Activated naive CD8-positive, alpha-beta T cell treated with anti-CD3 and anti-CD28 coated beads, Interleukin-2, amount 50 U/mL, for 16 hours (primary cell): ENCODE measurements around the gene PRRC2A.
"Not testable (repeated sequence)": the region's sequence is repeated elsewhere in the genome, so short reads cannot be mapped to it uniquely, and the experiment has no call there.

ENCODE experiments used
- DNase-seq: peaks from one replicate; pipeline ENCODE4 v3.0.0-alpha.2; 2020; ENCODE audit warnings: low read depth, low spot score

The PRRC2A gene

GRCh38 chr6:31585491-31585890, 35.0 kb upstream of the PRRC2A start:
- DNase-seq: no peak

DNA sequence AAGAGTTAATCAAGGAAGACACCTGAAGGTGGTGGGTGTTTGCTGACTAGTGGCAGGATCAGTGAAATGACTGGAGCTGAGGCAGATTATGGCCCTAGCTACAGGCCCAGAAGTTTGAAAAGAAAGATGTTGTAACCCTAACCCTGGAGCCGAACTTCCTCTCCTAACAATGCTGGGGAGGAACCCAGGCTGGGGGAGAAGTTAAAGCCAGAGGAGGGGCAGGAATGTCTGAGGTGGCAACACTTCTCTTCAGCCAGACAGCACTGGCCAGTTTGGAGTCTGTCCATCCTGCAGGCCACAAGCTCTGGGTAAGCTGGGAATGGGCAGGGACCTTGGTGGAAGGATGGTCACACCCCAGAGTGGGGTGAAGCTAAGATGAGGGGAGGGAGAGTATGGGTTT, 34.5 kb upstream of the PRRC2A start, which contains the start of gene LST1:
TSS of gene LST1 (plus strand) at position 270 of the 400 bp plus-strand sequence. CDS start 1,023 bp downstream, outside the sequence.
- DNase-seq: no peak

DNA sequence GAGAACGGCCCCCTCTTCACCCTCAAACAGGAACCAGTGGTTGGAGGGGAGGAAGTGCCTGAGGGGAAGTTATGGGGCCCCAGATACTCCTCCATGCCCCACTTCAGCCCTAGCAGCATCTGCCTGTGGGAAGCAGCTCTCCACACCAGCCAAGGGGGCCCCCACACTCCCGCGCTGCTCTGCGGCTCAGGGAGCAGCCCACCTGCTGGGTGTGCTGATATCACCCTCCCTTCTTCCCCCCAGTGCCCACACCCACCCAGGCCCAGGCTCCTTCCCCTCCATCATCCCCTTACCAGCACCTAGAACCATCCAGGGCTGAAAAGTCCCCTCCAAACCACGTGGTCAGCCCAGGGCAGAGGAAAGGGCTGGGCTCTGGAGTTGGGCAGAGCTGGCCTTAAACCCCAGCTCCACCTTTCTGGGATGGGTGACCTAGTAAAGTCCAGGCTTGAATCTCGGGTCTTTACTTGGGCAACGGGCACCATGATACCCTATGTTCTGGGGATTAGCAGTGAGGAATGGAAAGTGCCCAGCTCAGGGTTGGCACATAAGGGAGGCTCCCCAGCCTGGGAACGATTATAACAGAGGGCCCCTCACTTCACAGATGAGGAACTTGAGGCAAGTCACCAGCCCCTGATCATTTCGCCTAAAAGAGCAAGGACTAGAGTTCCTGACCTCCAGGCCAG, 33.8 kb upstream of the PRRC2A start:
- no peak for DNase-seq

GRCh38 chr6:31587791-31588777, 32.4 kb upstream of the PRRC2A start:
- DNase-seq: no peak

DNA sequence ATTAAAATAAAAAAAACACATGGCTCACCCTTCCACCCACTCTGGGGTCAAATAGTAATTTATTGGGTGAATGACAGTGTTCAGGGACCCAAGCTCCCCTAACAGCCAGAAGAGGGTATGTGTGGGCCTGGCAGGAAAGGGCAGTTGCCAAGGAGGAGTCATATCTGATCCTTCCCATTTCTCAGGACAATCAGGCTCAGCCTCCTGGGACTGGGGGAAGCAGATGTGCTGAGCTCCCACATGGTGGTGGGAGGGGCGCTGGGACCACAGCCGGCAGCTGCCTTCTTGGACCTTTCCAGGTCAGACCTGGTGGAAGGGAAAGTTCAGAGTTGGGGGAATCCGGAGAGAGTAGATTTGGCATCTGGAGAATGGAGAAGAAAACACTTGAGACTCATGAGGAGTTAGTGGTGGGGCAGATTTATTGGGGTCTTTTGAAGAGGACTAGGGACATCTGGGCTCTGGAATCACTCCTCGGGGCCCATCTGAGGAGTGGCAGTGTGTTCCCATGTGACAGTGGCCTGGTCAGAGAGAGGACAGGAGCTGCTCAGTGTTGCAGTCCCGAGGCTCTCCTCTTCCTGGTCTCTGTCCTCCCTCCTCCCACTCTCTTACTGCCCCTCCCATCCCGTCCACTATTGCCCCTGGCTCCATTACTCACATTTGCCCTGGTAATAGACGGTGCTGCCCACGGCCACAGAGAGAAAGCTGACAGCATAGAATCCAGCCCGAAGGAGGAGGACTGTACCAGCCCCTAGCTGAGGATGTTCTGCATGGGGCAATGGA, 31.5 kb upstream of the PRRC2A start:
- DNase-seq: no peak

DNA sequence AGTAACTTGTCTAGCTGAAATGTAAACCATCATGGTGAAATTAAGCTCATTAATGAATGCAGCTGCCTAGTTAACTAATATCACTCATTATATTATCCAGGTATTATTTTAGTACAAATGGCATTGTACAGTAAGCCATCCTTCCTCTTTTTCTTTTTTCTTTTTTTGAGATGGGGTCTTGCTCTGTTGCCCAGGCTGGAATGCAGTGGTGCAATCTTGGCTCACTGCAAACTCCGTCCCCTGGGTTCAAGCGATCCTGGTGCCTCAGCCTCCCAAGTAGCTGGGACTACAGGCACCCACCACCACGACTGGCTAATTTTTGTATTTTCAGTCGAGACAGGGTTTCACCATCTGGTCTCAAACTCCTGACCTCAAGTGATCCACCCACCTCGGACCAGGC, 29.8 kb upstream of the PRRC2A start:
- DNase-seq: not testable (repeated sequence)

GRCh38 chr6:31592396-31592771, 28.1 kb upstream of the PRRC2A start:
- no peak for DNase-seq

DNA sequence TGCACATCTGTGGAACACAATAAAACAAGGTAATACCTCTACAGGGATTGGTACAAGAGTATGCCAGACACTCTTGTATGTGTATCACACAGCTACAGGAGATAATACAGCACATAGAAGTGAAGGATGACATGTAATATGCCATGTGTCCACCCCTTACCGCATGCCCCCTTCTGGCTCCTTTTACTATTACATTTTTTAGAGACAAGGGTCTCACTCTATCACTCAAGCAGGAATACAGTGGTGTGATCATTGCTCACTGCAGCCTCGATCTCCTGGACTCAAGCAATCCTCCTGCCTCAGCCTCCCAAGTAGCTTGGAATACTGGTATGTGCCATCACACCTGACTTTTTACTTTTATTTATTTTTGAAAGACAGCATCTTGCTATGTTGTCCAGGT, 23.5 kb upstream of the PRRC2A start:
- DNase-seq: no peak

DNA sequence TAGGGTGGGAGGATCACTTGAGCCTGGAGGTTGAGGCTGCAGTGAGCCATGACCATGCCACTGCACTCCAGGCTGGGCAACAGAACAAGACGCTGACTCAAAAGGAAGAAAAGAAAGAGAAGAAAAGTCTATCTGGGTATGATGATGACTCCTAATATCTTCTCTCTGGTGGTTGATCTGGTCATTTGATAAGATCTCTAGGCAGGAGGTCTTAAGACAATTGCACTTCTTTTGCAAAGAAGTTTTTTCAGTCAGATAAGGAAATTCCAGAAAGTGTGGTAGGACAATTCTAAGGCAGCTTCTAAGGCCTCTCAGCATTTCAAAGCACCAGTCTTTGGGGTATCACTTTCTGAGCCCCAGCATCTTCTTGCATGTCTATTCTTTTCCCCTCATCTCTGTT, 13.2 kb upstream of the PRRC2A start:
- no peak for DNase-seq

DNA sequence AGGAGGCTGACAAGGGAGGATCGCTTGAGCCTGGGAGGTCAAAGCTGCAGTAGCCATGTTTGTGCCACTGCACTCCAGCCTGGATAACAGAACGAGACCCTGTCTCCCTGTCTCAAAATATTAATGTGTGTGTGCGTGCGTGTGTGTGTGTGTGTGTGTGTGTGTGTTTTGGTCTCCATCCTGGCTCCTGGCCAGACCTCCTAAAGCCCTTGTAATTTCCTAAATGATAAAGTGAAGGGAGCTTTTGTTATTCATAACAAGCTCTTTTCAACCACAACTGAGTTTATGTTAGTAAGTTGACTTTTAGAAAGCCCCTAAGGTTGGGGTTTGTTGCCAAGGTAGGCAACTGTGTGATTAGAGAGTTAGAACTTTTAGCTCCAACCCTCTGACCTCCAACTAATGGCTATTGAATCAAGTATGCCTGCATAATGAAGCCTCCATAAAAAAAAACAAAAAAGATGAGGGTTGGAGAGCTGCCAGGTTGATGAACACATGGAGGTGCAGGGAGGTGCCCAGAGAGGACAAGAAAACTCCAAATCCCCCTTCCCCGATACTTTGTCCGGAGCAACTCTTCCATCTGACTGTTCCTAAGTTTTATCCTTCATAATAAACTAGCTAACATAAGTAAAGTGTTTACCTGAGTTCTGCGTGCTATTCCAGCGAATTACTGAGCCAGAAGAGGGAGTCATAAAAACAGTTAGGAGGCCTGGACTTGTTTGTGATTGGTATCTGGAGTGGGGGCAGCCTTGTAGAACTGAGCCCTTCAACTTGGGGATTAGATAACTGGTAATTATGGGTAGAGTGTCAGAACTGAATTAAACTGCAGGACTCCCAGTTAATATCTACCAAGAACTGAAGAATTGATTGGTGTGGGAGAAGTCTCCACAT, 10.8 kb upstream of the PRRC2A start:
- DNase-seq: no peak

- DNase-seq: no peak
Observed at GRCh38 chr6:31610968-31611367, 9.5 kb upstream of the PRRC2A start.

DNA sequence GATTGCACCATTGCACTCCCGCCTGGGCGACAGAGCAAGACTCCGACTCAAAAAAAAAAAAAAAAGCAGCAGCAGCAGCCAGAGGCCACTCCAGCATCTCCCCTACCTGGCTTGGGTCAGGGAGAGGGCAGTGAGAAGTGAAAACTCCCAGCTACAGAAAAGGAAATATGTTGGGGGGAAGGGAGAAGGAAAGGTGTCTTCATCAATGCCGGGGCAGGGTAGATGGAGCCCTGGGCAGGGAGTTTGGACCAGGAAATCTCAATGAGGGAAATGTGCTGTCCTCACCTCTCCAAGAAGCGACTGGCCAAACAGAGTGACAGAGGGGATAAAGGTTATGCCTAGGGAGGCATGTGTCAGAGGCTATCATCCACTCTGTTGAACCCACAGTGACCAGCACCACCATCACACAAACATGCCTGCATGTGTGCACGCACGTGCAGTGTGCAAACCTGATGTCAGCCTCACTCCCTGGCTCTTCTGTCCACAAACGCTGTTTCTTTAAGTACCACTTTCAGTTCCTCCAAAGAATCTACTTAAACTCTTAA, 6.4 kb upstream of the PRRC2A start:
- no peak for DNase-seq

DNA sequence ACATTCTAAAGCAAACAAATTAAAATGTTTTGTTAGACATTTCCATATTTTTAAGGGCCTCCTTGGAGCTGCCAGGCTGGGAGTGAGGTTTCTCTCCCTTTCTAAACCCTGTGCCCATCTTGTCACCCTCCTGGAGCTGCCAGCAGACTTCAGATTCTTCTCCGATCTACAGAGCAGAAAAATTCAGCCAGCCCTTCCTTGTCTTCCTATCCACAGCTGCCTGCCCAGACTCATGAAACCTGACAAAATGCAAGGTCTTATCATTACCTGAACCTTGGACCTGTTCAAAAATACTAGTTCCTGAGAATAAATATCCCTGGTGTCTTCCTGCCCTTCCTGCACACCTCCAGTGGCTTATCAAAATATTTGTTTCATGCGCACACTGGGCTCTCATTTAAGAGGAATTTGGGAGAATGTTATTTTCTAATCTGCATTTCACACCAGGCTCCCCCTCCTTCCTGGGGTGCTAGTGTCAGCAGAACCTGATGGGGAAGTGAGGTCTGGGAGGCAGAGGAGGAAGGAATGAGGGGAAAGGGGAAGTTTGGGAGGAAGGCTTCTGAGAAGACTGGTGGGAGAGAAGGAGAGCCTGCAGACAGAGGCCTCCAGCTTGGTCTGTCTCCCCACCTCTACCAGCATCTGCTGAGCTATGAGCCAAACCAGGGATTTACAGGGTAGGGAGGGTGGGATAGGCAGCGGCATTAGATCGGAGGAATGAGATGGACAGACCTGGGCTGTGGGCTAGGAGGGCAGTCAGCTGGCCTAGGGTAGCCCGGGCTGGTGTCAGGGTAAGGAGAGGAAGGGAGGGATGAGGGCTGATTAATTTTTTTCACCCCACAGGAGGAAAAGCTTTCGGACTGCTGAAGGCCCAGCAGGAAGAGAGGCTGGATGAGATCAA, 5.6 kb upstream of the PRRC2A start, which contains the start of gene AIF1:
TSS of gene AIF1 (plus strand) at position 551 of the 895 bp plus-strand sequence. CDS start at position 647, 96 bp downstream.
- DNase-seq: no peak

DNA sequence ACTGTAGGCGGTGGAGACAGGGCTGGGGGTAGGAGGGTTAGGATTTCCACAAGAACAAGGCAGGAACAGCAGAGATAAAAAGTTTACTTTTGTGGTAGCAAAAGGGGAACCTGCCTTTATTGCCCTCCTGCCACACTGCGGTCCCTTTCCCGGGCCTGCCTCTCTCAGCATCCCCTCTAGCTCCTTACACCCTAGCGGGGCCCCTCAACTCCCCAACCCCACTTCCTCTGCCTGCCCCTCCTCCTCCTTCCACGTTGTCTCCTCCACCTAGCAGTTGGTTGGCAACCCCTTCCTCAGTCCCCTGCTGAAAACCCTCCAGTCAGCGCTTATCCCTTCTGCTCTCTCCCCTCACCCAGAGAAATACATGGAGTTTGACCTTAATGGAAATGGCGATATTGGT, 4.8 kb upstream of the PRRC2A start:
- no peak for DNase-seq

GRCh38 chr6:31617010-31617409, 3.5 kb upstream of the PRRC2A start:
- no peak for DNase-seq

GRCh38 chr6:31619805-31620585, 520 bp upstream of the PRRC2A start:
- DNase-seq: peak; percentile 93

- no peak for DNase-seq
Observed at GRCh38 chr6:31621320-31621939, 915 bp downstream of the PRRC2A start.

- DNase-seq: no peak
Observed at GRCh38 chr6:31621991-31622390, 1.5 kb downstream of the PRRC2A start.
